ENCODE results near the gene FOXI1.

- TF ChIP-seq FOXK2 (IDR thresholded peaks at IDR 0.05) = no peak
- no peak for TF ChIP-seq FOXM1 (IDR thresholded peaks at IDR 0.05; ENCODE audit: borderline replicate concordance)
- no peak for TF ChIP-seq TARDBP (IDR thresholded peaks at IDR 0.05)
- no peak for TF ChIP-seq FOXA1 (IDR thresholded peaks at IDR 0.05)
- TF ChIP-seq SP1 (IDR thresholded peaks at IDR 0.05) = no peak
- TF ChIP-seq BHLHE40 (IDR thresholded peaks at IDR 0.05; ENCODE audit: borderline replicate concordance) = no peak
- TF ChIP-seq CTBP1 (IDR thresholded peaks at IDR 0.05; ENCODE audit: borderline replicate concordance) = no peak
- no peak for TF ChIP-seq LEF1 (IDR thresholded peaks at IDR 0.05; ENCODE audit: borderline replicate concordance)
These were observed 10.1 kb upstream of the FOXI1 start for GRCh38 chr5:170095646-170096045.
